DMS153 treated with DMSO at 0.1 percent for 48 hours (cell line): Measurements from ENCODE around the gene SSBP4.

Source experiments
- DNase-seq: peaks from one replicate; lab custom pipeline; 2025; ENCODE audit not compliant: unreplicated experiment; lab: John Stamatoyannopoulos, UW

SSBP4 gene

DNA sequence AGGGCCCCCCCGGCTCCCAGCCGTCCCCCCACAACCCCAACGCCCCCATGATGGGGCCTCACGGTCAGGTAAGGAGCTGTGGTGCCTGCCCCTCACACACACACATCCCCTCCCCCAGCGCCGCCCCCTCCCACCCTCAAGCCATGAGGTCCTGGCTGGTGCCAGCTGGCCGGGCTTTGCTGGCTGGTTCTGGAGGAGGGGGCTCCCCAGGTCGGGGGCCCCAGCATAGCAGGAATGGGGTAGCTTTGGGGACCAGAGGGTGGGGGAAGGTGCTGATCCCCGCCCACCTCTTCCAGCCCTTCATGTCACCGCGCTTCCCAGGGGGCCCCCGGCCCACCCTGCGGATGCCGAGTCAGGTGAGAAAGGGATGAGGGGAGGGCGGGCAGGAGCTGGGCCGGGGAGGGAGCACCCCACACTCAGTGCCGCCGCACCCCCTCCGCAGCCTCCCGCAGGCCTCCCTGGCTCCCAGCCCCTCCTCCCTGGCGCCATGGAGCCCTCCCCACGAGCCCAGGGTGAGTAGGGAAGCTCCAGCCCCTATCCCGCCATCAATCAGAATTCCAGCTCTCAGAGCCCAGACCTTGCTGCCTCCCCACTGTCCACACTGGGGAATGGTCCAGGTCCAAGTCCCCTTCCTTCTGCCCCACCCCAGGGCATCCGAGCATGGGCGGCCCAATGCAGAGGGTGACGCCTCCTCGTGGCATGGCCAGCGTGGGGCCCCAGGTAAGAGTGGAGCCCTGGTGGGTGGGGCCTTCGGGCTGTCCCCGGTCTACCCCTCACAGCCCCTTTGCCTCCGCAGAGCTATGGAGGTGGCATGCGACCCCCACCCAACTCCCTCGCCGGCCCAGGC is 12.4 kb downstream of the SSBP4 start:
- no peak for DNase-seq

DNA sequence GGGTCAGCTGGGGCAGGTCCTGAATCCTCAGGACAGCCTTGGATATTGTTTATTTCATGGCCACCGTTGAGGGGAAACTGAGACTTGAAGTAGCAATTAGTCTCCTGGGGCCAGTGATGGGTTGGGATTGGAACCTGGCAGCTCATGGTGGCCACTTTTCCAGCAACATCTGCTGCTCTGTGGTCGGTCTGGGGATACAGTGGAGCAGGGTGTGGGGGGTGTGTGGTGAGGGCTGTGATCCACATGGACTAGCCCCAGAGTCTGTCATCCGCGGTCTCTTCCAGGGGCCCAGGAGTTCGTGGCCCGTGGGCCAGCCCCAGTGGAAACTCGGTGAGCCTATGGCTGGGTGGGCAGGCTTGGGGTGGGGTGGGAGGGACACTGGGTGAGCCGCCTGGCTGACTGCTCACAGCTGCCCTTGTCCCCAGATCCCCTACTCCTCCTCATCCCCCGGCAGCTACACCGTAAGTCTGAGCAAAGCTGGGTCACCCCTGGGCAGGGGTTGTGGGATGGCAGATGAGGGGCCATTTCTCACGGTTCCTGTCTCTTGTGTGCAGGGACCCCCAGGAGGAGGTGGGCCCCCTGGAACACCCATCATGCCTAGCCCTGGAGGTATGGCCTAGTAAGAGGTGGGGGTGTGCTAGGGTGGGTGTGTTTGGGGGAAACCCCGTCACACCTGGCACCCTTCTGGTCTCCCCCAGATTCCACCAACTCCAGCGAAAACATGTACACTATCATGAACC is 13.2 kb downstream of the SSBP4 start:
- DNase-seq: no peak

DNA sequence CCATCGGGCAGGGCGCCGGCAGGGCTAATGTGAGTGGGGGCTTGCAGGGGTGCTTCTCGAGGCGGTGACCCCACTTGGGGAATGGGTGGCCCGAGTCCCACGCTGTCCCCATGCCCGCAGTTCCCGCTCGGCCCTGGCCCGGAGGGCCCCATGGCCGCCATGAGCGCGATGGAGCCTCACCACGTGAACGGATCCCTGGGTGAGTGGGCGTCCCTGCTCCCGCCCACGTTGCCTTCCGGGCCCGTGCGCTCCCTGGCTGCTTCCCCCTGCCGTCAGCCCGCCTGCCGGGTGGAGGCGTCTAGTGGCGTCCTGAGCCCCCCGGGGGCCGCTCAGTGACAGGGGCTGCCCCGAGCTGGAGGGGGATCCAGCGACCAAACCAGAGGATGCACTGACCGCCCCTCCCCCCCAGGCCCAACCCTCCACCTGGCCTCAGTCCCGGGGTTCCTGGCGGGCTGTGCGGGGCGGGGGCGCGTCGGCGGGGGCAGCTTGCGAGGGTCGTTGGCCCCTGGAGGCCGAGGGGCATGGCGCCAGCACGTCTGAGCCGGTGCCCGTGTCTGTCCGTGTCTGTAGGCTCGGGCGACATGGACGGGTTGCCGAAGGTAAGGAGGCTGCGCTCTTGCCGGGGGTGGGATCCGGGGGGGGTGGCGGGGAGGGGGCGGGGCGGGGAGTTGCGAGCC is 14.0 kb downstream of the SSBP4 start:
- no peak for DNase-seq

DNA sequence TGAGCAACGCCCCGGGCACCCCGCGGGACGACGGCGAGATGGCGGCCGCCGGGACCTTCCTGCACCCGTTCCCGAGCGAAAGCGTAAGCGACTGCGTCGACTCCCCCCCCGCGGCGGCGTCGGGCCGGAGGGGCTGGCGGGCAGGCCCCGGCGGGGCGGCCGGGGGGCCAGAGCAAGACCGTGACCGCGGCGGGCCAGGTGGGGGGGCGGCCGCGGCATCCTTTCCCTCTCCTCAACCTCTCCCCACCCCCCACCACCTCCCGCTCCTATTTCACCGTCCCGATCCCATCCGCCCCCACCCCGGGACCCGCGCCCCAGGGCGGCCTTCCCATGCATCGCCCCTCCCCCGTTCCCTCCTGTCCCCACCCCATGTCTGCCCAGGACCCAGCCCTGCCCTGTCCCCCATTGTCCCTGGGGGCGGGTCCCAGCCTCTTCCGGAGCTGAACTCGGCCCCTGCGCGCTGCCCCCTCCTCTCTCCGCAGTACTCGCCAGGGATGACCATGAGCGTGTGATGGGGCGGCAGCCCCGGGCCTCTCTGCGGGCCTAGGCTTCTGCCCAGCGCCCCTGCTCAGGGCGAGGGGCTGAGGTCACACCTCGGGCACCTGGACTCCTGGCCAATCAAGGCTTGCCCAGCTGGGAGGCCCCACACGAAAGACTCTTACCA is 14.7 kb downstream of the SSBP4 start:
- no peak for DNase-seq

DNA sequence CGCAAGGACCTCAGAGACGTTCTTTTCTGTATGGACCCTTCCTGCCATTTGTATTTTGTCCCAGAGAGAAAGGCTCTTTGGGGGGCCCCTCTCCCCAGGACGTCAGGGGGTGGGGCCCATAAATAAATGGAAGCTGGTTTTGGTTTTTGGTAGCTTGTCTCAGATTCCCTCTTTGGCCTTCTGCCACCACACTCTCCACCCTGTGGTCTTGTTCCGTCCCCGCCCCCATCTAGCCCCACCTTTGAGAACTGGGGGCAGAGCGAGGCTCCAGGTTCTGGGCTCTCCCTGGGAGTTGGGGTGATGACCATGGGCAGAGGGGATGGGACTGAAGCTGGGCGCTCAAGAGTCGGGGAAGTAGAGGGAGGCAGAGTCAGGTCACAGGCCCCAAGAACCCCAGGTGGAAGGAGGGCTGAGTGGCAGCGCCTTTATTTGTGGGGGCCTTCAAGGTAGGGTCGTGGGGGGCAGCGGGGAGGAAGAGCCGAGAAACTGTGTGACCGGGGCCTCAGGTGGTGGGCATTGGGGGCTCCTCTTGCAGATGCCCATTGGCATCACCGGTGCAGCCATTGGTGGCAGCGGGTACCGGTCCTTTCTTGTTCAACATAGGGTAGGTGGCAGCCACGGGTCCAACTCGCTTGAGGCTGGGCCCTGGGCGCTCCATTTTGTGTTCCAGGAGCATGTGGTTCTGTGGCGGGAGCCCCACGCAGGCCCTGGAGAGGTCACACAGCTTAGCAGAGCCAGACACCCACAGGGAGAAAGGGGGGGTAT is 15.4 kb downstream of the SSBP4 start:
- no peak for DNase-seq

DNA sequence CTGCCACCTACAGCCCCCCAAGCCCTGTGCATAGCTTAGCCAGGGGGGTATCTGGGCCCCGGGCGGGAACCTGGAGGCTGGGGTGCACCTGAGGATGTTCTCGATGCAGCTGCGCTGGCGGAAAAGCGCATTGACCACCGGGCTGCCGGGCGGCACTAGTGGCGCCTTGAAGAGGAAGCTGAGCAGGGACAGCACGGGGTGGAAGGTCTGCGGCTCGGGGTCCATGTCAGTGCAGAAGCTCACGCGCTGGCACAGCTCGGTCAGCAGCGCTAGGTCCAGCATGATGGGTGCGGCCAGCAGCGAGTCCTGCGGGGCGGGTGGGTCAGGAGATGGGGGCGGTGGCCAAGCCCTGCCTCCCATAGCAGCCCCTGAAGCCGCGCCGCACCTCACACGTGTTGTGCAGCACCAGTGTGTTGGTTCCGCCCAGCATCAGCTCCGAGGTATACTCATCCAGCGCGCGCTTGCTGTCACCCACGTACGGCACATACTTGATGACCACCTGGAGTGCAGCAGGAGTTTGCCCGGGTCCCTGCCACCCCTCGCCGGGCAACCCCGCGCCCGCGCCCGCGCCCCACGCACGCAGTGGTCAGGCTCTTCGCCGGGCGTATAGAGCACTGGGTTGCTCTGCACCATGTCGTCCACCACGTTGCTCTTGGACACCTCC is 16.1 kb downstream of the SSBP4 start:
- DNase-seq: no peak

DNA sequence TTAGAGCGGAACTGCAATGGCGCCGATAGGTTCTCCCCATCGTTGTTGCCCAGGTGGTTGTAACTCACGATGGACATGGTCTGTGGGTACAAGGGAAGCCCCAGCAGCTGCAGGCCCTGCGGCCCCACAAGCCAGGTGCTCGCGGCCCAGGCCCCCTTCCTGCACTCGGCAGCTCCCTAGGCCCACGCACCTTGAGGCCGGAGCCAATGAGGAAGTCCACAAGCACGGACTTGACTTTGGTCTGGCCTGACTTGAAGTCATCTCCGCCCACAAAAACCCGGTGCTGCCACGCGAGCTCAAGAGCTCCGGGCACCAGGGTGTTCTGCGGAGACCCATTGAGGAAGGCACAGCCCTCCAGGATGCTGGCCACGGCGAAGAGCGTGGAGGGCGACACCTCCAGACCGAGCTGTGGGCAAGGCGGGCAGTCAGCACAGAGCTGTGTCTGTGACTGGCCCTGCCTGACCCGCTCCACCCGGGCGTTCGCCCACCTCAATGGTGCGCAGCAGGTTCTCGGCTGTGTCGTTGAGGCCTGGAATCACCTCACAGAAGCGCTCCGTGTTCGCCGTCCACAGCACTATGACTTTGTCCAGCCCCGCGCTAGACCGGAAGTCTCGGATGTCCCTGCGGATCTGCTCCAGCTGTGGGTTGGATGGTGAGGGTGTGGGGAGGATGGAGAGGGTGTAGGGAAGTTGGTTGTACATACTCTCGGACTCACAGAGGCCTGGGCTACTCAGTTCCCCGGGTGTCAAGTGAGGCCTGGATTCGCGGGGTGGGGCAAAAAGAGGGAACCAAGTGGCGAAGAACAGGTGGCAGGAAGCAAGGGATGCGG is 16.9 kb downstream of the SSBP4 start:
- DNase-seq: no peak

DNA sequence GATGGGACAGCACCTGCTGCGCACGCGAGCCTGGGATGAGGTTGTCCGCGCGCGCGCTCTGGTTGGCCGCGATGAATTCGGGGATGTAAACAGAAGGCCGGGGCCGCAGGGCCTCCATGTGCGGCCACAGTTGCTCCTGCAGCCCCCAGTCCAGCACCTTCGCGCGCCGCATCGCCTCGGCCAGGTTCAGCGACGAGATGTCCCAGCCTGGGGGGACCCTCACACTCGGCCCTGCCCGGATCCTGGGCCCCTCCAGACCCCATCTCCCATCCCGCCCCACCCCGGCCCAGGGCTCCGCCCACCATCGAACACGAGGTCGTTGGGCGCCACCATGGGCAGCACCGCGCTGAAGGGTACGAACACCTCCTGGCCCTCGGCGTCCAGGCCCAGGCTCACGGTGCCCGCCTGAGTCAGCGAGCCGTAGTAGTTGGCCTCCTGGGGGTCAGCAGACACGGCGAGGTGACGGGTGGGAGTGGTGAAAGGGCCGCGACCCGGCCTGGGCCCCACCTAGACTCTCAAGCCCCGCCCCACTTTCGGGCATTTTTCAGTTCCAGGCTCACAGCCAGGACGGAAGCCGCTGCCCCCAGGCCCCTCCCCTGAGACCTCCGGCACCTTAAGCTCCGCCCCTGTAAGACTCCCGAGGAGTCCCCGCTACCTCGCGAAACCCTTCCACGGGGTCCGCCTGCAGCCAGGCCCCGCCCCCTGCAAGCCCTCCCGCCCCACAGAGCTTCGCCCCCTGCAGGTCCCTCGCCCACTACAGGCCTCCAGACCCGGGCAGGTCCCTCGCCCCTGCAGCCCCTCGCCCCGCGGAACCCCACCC is 17.7 kb downstream of the SSBP4 start:
- peak; percentile 68 for DNase-seq

DNA sequence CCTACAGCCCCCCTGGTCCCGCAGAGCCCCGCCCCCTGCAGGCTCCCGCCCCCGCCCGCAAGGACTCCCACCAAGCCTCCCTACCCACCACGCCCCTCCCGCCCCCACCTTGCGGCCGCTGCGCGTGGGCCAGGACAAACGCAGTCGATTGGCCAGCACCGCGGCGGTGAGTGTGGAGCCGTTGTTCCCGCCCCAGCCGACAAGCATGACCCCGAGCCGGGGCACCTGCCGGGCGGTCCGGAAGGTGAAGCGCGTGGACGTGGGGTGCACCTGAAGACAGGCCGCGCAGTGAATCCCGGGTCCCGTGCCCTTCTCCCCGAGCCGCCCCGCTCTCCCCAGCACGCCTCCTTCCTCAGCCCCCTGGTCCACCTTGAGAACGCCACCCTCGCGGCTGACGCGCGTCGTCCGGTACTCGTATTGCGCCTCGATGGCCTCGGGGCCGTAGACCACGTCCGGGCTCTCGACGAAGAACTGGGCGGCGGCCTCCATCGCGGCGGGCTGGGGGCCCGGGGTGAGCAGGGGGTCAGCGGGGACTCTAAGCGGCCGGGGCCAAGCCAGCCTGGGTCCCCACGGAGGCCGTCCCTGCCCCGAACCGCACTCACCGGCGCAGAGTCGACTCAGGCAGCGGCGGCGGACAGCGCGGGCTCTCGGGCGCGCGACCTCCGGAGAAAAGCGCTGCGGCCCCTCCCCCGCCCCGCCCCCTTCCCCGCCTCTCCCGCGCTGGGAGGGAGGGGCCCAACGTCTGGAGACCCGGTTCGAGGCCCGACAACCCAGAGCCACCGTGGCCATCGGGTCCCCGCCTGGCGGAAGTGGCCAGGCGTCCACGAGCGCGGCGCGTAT is 18.5 kb downstream of the SSBP4 start, which contains the start of gene ISYNA1:
Gene ISYNA1 (minus strand): TSS at position 643 of the 840 bp plus-strand sequence. CDS start 154 bp downstream, at position 489.
- no peak for DNase-seq

DNA sequence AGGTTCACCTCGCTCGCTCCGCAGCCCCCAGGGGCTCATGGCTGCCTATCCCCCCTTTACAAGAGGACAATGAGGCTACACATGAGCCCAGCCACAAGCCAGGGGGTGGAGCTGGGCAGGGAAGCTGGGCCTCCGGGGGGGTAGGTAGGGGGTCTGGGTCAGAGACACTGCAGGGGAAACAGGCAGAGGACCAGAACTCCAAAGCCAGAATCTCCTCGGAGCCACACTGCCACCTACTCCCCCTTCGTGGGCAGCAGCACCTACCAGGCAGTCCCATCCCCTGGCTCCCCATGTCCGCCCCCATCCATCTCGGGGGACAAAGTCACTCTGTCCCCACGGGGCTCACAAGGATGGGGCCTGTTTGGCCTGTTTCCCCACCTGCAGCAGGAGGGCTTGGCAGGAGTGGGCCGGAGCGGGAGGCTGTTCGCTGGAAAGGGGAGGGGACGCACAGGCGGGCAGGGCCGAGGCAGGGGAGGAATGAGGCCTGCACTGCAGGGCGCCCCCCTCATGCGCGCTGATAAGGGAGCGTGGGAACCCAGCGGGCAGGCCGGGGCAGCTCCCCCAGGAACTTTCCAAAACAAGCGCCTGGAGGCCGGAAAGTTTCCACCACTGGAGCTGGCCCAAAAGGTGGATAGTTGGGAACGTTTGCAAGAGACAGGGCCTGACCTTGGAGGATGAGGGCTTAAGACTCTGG is 19.3 kb downstream of the SSBP4 start:
- no peak for DNase-seq

DNA sequence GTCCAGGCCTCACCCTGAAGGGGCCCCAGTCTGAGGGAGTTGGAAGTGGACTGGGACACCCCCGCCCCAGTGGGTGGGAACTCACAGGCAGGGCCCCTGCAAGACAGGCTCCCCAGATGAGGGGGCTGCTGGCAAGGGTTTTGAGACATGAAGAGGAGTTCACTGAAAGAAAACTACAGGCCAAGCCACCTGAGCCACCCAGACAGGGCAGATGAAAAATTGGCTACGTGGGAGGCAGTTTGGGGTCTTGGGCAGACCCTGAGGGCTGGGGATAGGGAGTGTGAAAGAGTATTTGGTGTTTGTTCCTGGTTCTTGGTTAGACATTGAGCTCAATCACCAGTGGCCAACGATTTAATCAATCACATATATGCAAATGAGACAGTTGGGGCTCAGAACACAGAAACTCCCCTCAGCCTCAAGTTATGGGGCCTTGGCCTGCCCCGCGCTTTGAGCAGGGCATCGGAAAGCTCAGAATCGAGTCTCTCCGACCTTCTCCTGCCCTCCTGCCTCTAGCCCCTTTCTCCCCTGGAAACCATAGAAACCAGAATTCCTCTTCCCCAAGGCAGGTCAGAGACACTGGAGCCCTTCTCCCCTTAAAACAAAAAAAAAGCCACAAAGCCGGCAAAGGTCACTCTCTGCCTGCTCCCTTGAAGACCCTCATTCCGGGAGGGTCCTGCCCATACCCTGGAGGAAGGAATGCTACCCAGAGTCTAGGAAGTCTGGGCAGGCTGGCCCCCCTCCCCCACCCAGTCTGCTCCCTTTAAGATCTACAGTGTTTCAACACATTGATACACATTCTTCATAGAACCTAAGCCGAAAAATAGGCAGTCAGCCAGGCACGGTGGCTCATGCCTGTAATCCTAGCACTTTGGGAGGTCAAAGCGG is 20.1 kb downstream of the SSBP4 start:
- DNase-seq: no peak

DNA sequence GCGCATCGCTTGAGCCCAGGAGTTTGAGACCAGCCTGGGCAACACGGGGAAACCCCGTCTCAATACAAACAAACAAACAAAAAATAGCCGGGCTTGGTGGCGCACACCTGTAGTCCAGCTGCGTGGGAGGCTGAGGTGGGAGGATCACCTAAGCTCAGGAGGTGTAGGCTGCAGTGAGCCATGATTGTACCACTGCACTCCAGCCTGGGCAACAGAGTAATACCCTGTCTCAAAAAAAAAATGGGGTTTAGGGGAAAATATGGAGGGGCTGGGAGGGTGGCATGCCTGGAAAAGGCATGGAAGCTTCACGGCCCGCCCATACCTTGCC is 20.7 kb downstream of the SSBP4 start:
- DNase-seq: no peak

DNA sequence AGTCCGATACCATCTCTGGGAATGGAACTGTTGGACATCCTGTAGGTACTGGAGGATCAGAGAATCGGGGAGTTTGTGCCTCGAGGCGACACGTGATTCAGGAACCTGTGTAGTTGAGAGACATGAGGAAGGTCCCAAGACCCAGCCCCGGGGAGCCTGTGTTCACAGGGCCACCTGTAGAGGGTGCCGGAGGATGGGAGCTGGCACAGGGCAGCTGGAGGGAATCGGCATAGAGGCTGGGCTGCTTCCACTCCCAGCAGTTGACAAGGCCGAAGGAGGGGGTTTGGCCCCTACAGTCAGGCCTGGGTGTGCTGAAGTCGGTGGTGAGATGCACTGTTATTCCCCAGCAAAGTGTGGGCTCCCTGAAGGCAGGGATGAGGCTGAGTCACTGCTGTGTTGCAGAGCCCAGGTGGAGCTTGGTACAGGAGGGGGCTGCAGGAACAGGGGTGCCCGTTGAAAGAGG is 21.2 kb downstream of the SSBP4 start:
- no peak for DNase-seq

DNA sequence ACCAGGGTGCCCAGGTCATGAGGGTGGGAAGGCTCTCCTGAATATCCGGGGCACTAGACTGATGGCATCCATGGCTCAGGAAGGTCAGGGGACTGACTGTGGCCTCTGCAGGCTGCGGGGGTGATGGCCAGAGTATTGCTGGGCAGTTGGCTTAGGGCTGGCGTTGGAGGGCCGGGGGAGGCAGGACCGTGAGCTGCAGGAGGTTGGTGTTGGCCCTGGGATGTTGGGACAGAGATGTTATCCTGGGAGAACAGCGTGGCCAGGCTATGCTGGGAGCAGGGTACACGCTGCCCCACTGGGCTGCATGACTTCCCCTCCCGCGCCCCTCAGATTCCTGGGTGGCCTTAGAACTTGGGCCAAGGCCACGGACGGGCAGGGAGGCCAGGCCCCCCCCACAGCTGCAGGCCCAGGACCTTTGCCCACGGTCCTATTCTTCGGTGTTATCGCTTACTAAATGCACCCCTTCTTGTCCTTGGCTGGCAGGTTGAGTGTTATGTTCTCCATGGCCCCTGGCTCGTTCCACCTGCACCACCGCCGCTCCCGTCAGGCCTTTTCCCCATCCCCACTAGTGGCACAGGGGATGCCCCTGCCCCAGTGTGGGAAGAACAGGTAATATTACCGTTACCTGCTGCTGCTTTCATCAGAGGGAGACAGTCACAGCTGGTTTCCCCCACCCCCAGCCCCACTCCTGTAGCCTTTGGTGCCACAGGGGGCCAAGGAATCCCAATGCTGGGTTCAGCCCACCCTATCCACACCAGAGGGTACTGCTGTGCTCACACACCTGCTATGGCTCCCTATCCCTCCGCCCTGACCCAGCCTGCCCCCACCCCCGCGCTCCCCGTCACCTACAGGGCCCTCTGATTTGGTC is 22.0 kb downstream of the SSBP4 start:
- DNase-seq: no peak
